GM18870 (cell line): Measurements from ENCODE around the gene MGARP.
A peak's percentile ranks its signal among the peaks of the same experiment; 100 is the strongest.
"Not testable (repeated sequence)": the region's sequence is repeated elsewhere in the genome, so short reads cannot be mapped to it uniquely, and the experiment has no call there.

Experiments used
- ATAC-seq: cut with Tn5 transposase; IDR thresholded peaks from one replicate; pipeline ENCODE4 v1.9.1; 2021; ENCODE audit warnings: moderate library complexity; ENCODE audit not compliant: unreplicated experiment

Gene MGARP

GRCh38 chr4:139295942-139296299 lies 15.9 kb upstream of the MGARP start:
- ATAC-seq: no peak

GRCh38 chr4:139295206-139295941 lies 15.3 kb upstream of the MGARP start:
- ATAC-seq: peak; percentile 87

- ATAC-seq: no peak
These were observed 6.2 kb upstream of the MGARP start for GRCh38 chr4:139286186-139286698.

GRCh38 chr4:139282721-139283075 lies 2.7 kb upstream of the MGARP start:
- no peak for ATAC-seq

GRCh38 chr4:139282065-139282720 lies 2.2 kb upstream of the MGARP start:
- no peak for ATAC-seq

- ATAC-seq: no peak
These were observed 889 bp downstream of the MGARP start for GRCh38 chr4:139278912-139279759.

GRCh38 chr4:139278485-139278884 lies 1.5 kb downstream of the MGARP start:
- no peak for ATAC-seq

- no peak for ATAC-seq
These were observed 4.7 kb downstream of the MGARP start for GRCh38 chr4:139275281-139275735.

GRCh38 chr4:139274790-139275189 lies 5.2 kb downstream of the MGARP start:
- no peak for ATAC-seq

- ATAC-seq: no peak
These were observed 6.2 kb downstream of the MGARP start for GRCh38 chr4:139273835-139274234.

GRCh38 chr4:139267301-139267700 lies 12.7 kb downstream of the MGARP start:
- no peak for ATAC-seq

GRCh38 chr4:139266583-139267257 lies 13.3 kb downstream of the MGARP start:
- ATAC-seq: peak; percentile 96

- ATAC-seq: no peak
These were observed 13.8 kb downstream of the MGARP start for GRCh38 chr4:139266208-139266582.

- no peak for ATAC-seq
These were observed 14.4 kb downstream of the MGARP start for GRCh38 chr4:139265654-139266053.

GRCh38 chr4:139256349-139256748 lies 23.7 kb downstream of the MGARP start:
- no peak for ATAC-seq

- not testable (repeated sequence) for ATAC-seq
These were observed 24.4 kb downstream of the MGARP start for GRCh38 chr4:139255581-139255980.

GRCh38 chr4:139253713-139254112 lies 26.3 kb downstream of the MGARP start:
- ATAC-seq: no peak

- no peak for ATAC-seq
These were observed 27.0 kb downstream of the MGARP start for GRCh38 chr4:139253046-139253445.

GRCh38 chr4:139247700-139248238 lies 32.3 kb downstream of the MGARP start:
- ATAC-seq: no peak

GRCh38 chr4:139247241-139247640 lies 32.8 kb downstream of the MGARP start:
- no peak for ATAC-seq

GRCh38 chr4:139246166-139246565 lies 33.9 kb downstream of the MGARP start:
- ATAC-seq: no peak
